GM19193 (cell line): ENCODE measurements around the gene FH.

ENCODE experiments used
- POLR2A ChIP-seq: IDR thresholded peaks from 4 replicates; pipeline ENCODE4 v1.6.1; 2011; ENCODE audit not compliant: insufficient read depth, insufficient read length; ENCODE audit errors: extremely low read depth

The FH gene

GRCh38 chr1:241519308-241520079 is at the start of gene FH:
FH (minus strand) TSS chr1:241519755; CDS start chr1:241519722, 33 bp downstream.
- TF ChIP-seq POLR2A, result peak; percentile 96

GRCh38 chr1:241560849-241561187 is 41.3 kb upstream of the FH start:
- TF ChIP-seq POLR2A, result no peak

DNA sequence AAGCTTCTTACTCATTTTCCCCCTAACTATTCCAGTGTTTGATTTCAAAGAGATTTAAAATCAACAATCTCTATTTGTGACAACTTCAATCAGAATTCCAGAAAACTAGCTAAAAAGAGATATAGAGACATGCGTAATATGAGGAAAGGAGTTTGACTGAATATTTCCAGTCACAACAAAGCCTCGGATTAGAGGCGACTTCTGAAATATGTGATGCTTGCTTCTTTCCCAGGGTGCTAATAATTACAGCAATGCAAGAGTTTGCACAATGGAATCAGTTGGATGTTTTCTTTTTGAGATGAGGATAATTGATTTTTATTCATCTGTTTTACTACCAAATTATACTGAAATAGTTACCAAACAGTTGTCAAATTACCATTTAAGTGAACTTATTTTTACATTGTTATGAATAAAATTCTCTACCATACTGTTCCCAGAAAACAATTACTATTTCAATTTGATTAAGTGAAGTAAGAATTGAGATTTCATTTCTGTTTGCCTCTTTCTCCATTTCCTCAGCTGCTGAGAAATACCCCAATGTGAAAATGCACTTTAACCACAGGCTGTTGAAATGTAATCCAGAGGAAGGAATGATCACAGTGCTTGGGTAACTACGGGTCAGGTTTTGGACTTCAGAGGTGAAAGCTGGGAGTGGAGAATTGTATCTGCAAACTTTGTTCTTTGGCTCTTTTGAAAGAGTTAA is 40.7 kb upstream of the FH start:
- no peak for TF ChIP-seq POLR2A

GRCh38 chr1:241557551-241558193 is 38.1 kb upstream of the FH start:
- no peak for TF ChIP-seq POLR2A

GRCh38 chr1:241557031-241557430 is 37.5 kb upstream of the FH start:
- no peak for TF ChIP-seq POLR2A

DNA sequence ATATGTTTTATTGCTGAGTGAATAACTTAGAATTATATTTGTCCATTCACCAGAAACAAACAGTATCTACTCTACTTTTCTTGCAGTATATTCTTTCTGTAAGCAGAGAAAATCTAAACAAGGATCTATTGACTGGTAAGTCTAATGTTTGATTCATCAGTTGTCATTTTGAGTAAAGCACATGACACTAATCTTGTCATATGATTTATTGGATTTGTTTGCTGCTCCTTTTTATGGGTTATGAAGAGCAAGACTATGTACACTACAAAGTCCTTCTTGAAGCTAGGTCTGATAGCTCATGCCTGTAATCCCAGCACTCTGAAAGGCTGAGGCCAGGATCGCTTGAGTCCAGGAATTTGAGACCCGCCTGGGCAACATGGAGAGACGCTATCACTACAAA is 36.0 kb upstream of the FH start:
- TF ChIP-seq POLR2A, result no peak

GRCh38 chr1:241553886-241554592 is 34.5 kb upstream of the FH start:
- no peak for TF ChIP-seq POLR2A

GRCh38 chr1:241551759-241552638 is 32.4 kb upstream of the FH start:
- peak; percentile 36 for TF ChIP-seq POLR2A

- no peak for TF ChIP-seq POLR2A
These were observed 30.8 kb upstream of the FH start for GRCh38 chr1:241550318-241550717.

GRCh38 chr1:241548008-241548407 is 28.5 kb upstream of the FH start:
- TF ChIP-seq POLR2A, result no peak

DNA sequence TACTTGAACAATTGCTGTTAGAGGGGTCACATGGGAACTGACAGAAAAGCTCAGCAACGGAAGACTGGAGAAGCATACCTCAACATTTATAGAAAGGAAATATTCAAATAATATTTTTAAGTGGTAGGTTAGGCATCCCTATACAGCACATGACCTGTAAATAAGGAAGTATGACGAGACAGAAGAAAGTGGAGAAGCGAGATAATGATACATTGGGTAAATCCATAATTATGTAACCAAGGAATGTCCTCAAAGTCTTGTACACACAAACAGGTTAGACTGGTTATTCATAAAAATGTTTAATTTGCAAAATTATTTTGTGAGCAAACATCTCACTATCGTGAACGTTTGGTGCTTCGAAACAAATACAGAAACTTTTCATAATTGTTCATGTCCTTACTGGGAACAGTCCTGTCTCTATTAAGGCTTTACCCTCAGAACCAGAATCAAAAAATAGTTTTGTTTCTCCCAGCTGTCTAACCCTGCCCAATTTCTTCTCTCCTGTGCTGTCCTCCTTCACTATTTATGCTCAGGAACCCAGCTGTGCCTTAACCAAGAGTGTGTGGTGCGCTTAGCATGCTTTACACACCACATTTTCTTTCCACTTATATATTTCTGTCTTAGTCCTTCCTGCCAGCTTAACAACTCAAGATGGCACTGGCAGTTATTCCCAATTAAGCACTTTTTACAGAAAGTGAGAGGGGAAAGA is 22.8 kb upstream of the FH start:
- TF ChIP-seq POLR2A, result no peak

DNA sequence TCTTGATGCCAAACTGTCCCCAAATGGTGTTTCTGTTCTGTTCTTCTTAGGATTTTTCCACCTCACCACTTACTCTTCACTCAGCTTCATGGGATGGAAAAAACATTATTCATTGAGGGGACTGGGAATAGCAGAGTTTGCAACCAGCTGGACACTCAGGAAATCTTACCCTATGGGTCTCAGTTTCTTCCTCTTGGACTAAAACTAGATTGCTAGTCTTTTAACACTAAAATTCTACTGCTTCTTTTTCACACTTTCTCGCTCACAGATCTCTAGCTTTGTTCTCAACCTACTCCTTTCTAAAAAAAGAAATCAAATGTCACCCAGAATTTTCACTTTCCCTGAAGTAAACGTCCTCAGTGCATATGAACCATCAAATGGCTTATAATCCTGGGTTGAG is 17.4 kb upstream of the FH start:
- TF ChIP-seq POLR2A, result no peak

DNA sequence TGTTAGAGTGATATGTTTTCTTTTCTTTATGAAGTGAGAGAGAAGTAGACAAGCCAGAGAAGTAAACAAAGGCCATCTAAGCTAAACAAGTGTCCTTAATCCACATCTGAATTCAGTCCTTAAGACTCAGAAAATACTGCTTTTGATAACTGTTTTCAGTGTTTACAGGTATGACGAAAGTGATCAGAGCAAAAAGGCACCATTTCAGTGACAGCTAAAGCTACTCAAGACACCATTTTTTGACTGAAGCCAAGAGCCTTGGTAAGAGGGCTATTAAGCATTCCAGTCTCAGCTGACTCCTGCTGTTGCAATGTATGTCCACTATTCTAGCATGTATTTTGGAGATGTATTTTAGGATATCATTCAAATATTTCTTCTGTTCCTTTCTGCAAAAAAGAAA is 16.7 kb upstream of the FH start:
- no peak for TF ChIP-seq POLR2A
